ENCODE data around the gene RAB6B.

Gene RAB6B

GRCh38 chr3:133855772-133856171 is 39.9 kb downstream of the RAB6B start:
- DNase-seq: no peak

- DNase-seq: no peak
Measured at GRCh38 chr3:133855002-133855370, 40.7 kb downstream of the RAB6B start.

GRCh38 chr3:133854264-133855001 is 41.2 kb downstream of the RAB6B start:
- DNase-seq: no peak

- no peak for DNase-seq
Measured at GRCh38 chr3:133853925-133854227, 41.8 kb downstream of the RAB6B start.

GRCh38 chr3:133853063-133853924 is 42.4 kb downstream of the RAB6B start:
- DNase-seq: no peak

- no peak for DNase-seq
Measured at GRCh38 chr3:133851931-133852330, 43.8 kb downstream of the RAB6B start.

- no peak for DNase-seq
Measured at GRCh38 chr3:133851266-133851906, 44.3 kb downstream of the RAB6B start.

GRCh38 chr3:133850034-133850433 is 45.6 kb downstream of the RAB6B start:
- DNase-seq: no peak

- no peak for DNase-seq
Measured at GRCh38 chr3:133849346-133849745, 46.3 kb downstream of the RAB6B start.

- DNase-seq: no peak
Measured at GRCh38 chr3:133845127-133845526, 50.6 kb downstream of the RAB6B start.

- no peak for DNase-seq
Measured at GRCh38 chr3:133843634-133844033, 52.0 kb downstream of the RAB6B start.

GRCh38 chr3:133842158-133842557 is 53.5 kb downstream of the RAB6B start:
- DNase-seq: no peak

- no peak for DNase-seq
Measured at GRCh38 chr3:133841196-133841595, 54.5 kb downstream of the RAB6B start.

GRCh38 chr3:133840767-133841166 is 54.9 kb downstream of the RAB6B start:
- DNase-seq: no peak

GRCh38 chr3:133840055-133840737 is 55.5 kb downstream of the RAB6B start:
- no peak for DNase-seq

GRCh38 chr3:133838916-133839800 is 56.5 kb downstream of the RAB6B start:
- DNase-seq: no peak

GRCh38 chr3:133838296-133838789 is 57.3 kb downstream of the RAB6B start:
- DNase-seq: no peak

GRCh38 chr3:133837487-133838295 is 58.0 kb downstream of the RAB6B start:
- no peak for DNase-seq

- DNase-seq: no peak
Measured at GRCh38 chr3:133836497-133837158, 59.1 kb downstream of the RAB6B start.

- DNase-seq: no peak
Measured at GRCh38 chr3:133835961-133836360, 59.7 kb downstream of the RAB6B start.

- DNase-seq: no peak
Measured at GRCh38 chr3:133835418-133835743, 60.3 kb downstream of the RAB6B start.

Data from stimulated activated CD4-positive, alpha-beta T cell treated with anti-CD3 and anti-CD28 coated beads, Interleukin-2, amount 100 ng/mL, for 24 hours (primary cell).